GM21529 (cell line): ENCODE measurements around the gene PML.
"Not testable (repeated sequence)": the region's sequence is repeated elsewhere in the genome, so short reads cannot be mapped to it uniquely, and the experiment has no call there.

ENCODE experiments used
- ATAC-seq: cut with Tn5 transposase; IDR thresholded peaks from one replicate; pipeline ENCODE4 v1.9.1; 2021; ENCODE audit not compliant: unreplicated experiment

PML gene

GRCh38 chr15:74037171-74038117 lies 42.9 kb downstream of the PML start:
- no peak for ATAC-seq

GRCh38 chr15:74038707-74039655 lies 44.5 kb downstream of the PML start:
- no peak for ATAC-seq

GRCh38 chr15:74039656-74040010 lies 45.1 kb downstream of the PML start:
- no peak for ATAC-seq

GRCh38 chr15:74040109-74040850 lies 45.8 kb downstream of the PML start:
- ATAC-seq, result no peak

- ATAC-seq, result no peak
Measured at GRCh38 chr15:74041311-74041756, 46.8 kb downstream of the PML start.

GRCh38 chr15:74041777-74042435 lies 47.4 kb downstream of the PML start:
- ATAC-seq, result no peak

GRCh38 chr15:74042603-74043424 lies 48.3 kb downstream of the PML start:
- no peak for ATAC-seq

- ATAC-seq, result no peak
Measured at GRCh38 chr15:74043425-74044266, 49.1 kb downstream of the PML start.

GRCh38 chr15:74044267-74045110 lies 50.0 kb downstream of the PML start:
- no peak for ATAC-seq

GRCh38 chr15:74045184-74045583 lies 50.7 kb downstream of the PML start:
- no peak for ATAC-seq

GRCh38 chr15:74045636-74046274 lies 51.2 kb downstream of the PML start:
- ATAC-seq, result no peak

- ATAC-seq, result no peak
Measured at GRCh38 chr15:74046275-74046674, 51.8 kb downstream of the PML start.

- no peak for ATAC-seq
Measured at GRCh38 chr15:74050127-74050526, 55.6 kb downstream of the PML start.

- no peak for ATAC-seq
Measured at GRCh38 chr15:74050556-74051234, 56.2 kb downstream of the PML start.

- not testable (repeated sequence) for ATAC-seq
Measured at GRCh38 chr15:74052271-74053260, 58.0 kb downstream of the PML start.
